Activated CD4-positive, alpha-beta T cell treated with anti-CD3 and anti-CD28 coated beads, Interleukin-2, amount 50 U/mL, for 24 hours (primary cell): ENCODE measurements around the gene MRTFB.
A peak's percentile ranks its signal among the peaks of the same experiment; 100 is the strongest.
"Not testable (repeated sequence)": the region's sequence is repeated elsewhere in the genome, so short reads cannot be mapped to it uniquely, and the experiment has no call there.

ENCODE experiments used
- DNase-seq, 2 donors: peaks; one replicate each; pipeline ENCODE4 v3.0.0-alpha.2; 2020; ENCODE audit warnings: low read depth in 1 of 2, low spot score in 1 of 2

The MRTFB gene

GRCh38 chr16:14182999-14183398 is 111.9 kb downstream of the MRTFB start:
- no peak for DNase-seq

- DNase-seq = not testable (repeated sequence)
These were observed 112.8 kb downstream of the MRTFB start for GRCh38 chr16:14183962-14184361.

GRCh38 chr16:14186007-14186794 is 115.1 kb downstream of the MRTFB start:
- no peak for DNase-seq

GRCh38 chr16:14186795-14187221 is 115.7 kb downstream of the MRTFB start:
- DNase-seq = no peak

GRCh38 chr16:14187517-14188338 is 116.6 kb downstream of the MRTFB start:
- DNase-seq = no peak

- peak; percentile 2 to 12 for DNase-seq
These were observed 122.3 kb downstream of the MRTFB start for GRCh38 chr16:14193316-14193871.

GRCh38 chr16:14194721-14195120 is 123.6 kb downstream of the MRTFB start:
- DNase-seq = no peak

- no peak for DNase-seq
These were observed 124.9 kb downstream of the MRTFB start for GRCh38 chr16:14196011-14196410.

GRCh38 chr16:14196539-14196938 is 125.4 kb downstream of the MRTFB start:
- no peak for DNase-seq

- DNase-seq = no peak
These were observed 126.9 kb downstream of the MRTFB start for GRCh38 chr16:14198012-14198411.

- no peak for DNase-seq
These were observed 127.5 kb downstream of the MRTFB start for GRCh38 chr16:14198572-14198971.

- DNase-seq = no peak
These were observed 128.1 kb downstream of the MRTFB start for GRCh38 chr16:14199199-14199598.

GRCh38 chr16:14199624-14200023 is 128.5 kb downstream of the MRTFB start:
- DNase-seq = no peak

- no peak for DNase-seq
These were observed 131.0 kb downstream of the MRTFB start for GRCh38 chr16:14202095-14202494.

- no peak for DNase-seq
These were observed 131.6 kb downstream of the MRTFB start for GRCh38 chr16:14202697-14203096.

GRCh38 chr16:14203166-14203565 is 132.0 kb downstream of the MRTFB start:
- no peak for DNase-seq

- no peak for DNase-seq
These were observed 134.5 kb downstream of the MRTFB start for GRCh38 chr16:14205666-14206065.

- no peak for DNase-seq
These were observed 140.9 kb downstream of the MRTFB start for GRCh38 chr16:14211856-14212543.

- DNase-seq = no peak
These were observed 144.8 kb downstream of the MRTFB start for GRCh38 chr16:14215941-14216340.

- DNase-seq = no peak
These were observed 148.9 kb downstream of the MRTFB start for GRCh38 chr16:14219983-14220382.

- no peak for DNase-seq
These were observed 152.5 kb downstream of the MRTFB start for GRCh38 chr16:14223632-14224031.
